GM18520 (cell line): ENCODE data around the gene JCAD.

Source experiments
- ATAC-seq: cut with Tn5 transposase; IDR thresholded peaks from one replicate; pipeline ENCODE4 v1.9.1; 2021; ENCODE audit not compliant: unreplicated experiment

JCAD gene

GRCh38 chr10:30074933-30075332, 15.5 kb upstream of the JCAD start:
- ATAC-seq = no peak

DNA sequence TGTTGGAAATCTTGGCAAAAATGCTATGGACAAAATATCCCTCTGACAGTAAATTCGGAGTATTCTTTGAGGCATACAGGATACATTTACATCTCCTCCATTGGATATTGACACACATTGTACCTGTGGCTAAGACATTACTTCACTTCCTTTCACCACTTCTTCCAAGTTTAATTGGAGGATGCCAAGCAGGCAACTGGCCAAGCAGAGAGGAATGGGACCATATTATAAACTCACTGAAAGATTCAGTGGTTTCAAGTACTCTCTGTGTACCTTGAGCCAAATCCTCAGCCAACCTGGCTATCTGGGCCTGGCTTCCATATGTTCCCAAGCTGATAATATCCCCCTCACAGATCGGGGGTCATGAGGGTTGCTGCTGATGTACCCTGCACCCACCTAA, 14.7 kb upstream of the JCAD start:
- ATAC-seq = no peak

GRCh38 chr10:30073767-30074060, 14.3 kb upstream of the JCAD start:
- ATAC-seq = no peak

- ATAC-seq = no peak
These were observed 13.8 kb upstream of the JCAD start for GRCh38 chr10:30073045-30073766.

DNA sequence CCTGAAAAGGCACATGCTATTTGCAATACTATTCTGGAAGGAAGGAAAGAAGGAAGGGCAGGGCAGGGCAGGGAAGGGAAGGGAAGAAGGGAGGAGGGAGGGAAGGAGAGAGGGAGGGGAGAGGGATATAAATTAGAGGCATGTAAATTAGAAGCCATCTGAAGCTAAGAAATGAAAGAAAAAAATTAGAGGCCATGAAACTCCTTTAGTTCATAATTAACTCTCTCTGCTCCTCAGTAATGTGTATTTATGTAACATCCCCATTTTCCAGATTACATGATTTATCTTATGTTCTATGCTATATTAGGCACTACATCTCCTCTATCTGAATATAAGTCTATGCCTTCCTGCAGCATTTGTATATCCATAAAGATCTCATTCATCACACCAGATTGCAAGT, 12.7 kb upstream of the JCAD start:
- ATAC-seq = no peak

DNA sequence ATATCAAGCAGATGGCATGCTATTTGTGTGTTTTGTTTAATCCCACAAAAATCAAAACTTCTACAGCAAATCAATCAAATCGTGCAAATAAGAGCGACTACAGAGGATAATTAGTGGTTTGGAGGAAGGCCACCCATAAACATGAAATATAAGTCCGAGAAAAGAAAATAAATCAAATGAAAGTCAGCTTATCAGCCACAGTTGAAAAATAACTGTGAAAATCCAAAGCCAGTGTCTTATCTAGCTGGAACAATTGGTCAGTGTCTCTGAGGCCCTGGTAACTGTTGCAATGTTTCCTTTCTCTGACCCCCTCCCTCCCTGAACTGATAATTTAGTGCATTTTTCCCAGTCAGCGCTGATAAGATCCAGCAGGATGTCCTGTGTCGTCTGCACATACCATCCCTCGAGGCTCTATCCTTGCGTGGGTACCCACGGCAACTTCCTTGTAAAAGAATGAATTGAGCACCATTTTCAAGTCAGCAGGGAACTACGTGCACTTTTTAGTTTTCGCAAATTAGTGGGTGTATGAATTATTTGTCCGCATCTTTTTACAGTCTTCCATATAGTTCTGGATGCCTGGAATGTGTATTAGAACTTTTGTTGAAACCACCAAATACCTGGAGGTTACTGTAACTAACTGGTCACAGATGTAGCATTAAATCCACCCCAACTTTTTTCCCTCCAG, 10.8 kb upstream of the JCAD start:
- ATAC-seq = no peak

- ATAC-seq = no peak
These were observed 9.3 kb upstream of the JCAD start for GRCh38 chr10:30068492-30069223.

- ATAC-seq = no peak
These were observed 3.7 kb upstream of the JCAD start for GRCh38 chr10:30063099-30063498.

GRCh38 chr10:30062582-30062981, 3.2 kb upstream of the JCAD start:
- ATAC-seq = no peak

DNA sequence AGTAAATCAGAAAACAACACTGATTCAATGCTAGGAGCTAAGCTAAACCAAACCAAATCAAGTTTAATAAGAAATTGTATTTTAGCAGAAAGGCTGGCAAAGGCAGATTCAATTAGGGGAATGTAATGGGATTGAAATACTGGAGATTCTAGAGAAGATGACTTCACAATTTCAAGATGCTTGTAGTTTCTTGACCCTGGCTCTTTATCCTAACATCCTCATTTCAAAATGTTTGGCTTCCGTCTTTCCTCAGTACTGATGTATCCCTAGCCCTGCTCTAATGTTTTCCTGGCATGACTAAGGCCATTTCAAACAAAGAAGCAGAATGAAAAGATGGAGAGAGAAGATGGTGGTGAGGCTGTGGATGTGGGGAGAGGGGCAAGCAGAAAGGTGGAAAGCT, 2.7 kb upstream of the JCAD start:
- no peak for ATAC-seq

DNA sequence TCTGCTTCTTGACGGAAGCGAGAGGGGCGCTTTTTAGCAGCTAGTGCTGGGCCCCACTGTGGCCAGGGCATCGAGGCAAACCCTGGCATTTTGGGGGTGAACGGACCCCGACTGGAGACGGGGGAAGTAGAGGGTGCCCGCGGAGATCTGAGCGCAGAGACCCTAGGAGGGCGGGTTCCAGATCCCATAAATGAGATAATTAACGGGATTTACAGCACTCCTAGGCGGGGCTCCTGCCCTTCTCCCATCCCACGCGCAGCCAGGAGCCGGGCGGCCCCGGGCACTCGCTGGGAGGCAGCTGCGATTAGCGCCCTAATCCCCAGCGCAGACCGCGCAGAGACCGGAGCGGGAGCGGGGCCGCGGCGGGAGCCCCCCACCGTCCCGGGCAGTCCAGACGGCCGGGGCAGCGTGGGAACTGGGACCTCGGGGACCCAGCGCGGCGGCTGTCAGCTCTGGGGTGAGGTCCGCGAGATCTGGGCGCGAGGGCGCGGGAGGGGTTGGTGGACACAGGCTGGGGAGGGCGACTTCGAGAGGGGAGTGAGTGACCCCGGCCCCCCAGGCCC, 735 bp downstream of the JCAD start:
- no peak for ATAC-seq

GRCh38 chr10:30057894-30058556, 1.4 kb downstream of the JCAD start:
- no peak for ATAC-seq

GRCh38 chr10:30057421-30057841, 2.0 kb downstream of the JCAD start:
- ATAC-seq = no peak

DNA sequence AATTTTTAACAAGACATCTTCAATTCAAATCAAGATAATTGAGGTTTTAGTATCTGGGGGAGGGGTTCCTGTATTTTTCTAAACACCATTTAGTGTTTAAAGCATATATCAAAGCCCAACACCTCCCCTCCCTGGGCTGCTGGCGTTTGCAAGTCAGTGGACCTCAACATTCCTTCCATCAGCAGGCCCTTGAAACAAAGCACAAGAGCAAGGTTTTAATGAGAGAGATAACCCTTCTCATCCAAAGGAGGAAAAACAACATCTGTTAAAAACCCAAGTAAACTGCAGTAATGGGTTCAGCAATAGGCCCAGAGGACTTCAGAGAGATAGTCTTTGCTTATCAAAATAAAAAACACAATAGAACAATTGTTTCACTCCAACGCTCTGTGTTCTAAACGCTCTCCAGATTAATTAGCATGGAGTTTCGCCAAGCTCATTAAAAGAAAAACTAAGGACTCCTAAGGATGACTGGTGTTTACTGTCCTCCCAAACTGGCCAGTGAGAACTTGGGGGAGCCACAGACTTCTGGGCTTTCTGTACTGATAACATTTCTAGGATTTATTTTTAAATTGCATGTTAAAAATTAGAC, 2.5 kb downstream of the JCAD start:
- no peak for ATAC-seq

- ATAC-seq = no peak
These were observed 3.1 kb downstream of the JCAD start for GRCh38 chr10:30056281-30056680.

DNA sequence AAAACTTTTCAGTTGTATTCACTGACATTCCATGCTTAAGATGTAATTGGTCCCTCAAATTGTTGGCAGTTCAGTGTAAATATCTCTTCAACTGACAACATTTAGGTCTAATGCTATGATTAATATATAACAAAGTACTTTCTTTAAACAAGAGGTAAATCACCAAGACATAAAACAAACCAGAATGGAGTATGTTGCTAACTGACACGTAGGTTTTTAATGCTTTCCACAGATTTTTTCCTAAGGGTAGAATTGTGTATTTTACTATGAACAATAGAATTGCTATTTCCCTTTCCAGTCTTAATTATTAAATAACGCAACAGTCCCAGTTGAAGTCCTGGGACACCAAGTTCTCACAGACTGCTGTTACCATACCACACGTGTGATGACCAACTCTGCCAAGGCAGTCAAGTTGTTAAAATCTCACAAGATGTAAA, 4.1 kb downstream of the JCAD start:
- ATAC-seq = no peak

DNA sequence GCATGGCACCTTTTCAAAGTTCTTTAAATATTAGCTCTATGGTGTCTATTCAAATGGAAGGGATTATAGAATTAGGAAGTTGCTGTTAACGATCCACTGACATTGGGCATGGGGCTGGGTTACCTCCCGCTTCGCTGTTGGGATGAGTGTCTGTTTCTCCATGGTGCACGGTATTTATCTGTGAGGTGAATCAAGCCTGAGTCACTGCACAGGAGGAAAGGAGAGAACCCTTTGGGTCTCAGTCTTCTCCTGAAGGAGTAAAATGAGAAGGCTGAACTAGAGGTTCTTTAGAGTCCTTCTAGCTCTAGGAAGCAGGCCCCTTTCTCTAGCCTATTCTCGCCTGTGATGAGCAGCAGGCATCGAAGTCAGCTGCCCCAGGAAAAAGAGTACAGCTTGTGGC, 7.3 kb downstream of the JCAD start:
- ATAC-seq = no peak

GRCh38 chr10:30051220-30051619, 8.2 kb downstream of the JCAD start:
- ATAC-seq = no peak

- ATAC-seq = no peak
These were observed 9.0 kb downstream of the JCAD start for GRCh38 chr10:30050411-30050810.

DNA sequence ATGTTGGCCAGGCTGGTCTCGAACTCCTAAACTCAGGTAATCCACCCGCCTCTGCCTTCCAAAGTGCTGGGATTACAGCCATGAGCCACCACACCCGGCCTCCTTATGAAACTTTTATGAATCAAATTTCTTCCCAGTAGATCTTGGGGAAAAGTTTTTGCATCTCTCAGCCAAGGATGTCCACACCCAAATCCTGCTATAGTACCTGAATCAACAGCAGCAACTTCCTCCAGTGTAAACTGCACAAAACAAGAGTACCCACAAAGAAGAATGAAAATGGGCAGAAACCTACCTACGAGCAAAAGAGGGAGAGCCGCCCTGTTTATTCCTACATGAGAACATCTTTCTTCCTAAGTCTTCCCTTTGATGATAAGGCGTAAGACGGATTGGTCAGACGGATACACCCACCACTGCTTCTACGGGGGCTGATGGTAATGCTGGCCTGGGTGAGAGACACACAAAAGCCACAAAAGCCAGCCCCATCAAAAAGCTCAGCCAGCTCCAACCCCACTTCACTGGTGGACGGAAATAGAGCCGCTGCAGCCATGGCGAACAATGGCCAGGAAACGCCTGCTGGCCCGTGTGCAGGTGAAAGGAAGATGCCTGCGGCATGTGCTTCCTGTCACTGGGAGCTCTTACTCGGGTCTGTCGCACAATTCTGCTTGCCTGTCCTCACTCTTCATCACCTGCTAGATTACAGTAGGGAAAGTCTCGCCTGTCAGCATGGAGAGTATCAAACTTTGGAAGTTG, 10.4 kb downstream of the JCAD start:
- ATAC-seq = no peak
